OCI-LY7 (cell line): ENCODE data around the gene GPX7. TPM values are rescaled to one million over a fixed set of nuclear protein-coding genes. Genes with fewer than 3 reads are reported as not detected.

ENCODE experiments used
- BruUV-seq: library from RNA; stranded (reverse); fragments of 400-500 nt; replicated peaks from 2 replicates; lab custom pipeline; 2021; lab: Mats Ljungman, UMichigan
- CTCF ChIA-PET: fragments of 300-600 bp; sonication (Branson Sonifier 250); formaldehyde crosslinking; loops from one replicate; lab custom pipeline; 2022; ENCODE audit warnings: antibody characterized with exemption; ENCODE audit not compliant: unreplicated experiment; lab: Charles Lee
- POLR2A ChIA-PET: fragments of 300-600 bp; sonication (Branson Sonifier 250); formaldehyde crosslinking; loops from one replicate; lab custom pipeline; 2022; ENCODE audit warnings: antibody characterized with exemption; lab: Charles Lee
- DNase-seq: peaks from one replicate; pipeline ENCODE4 v3.0.0-alpha.2; 2015; ENCODE audit warnings: low spot score
- H2AFZ ChIP-seq: fragments of 200-600 bp; sonication (generic), shearing (Covaris generic); 2 replicates; pipeline ENCODE4 v1.6.1; 2014; ENCODE audit warnings: mild to moderate bottlenecking, antibody characterized with exemption, low read length, moderate library complexity
- H3K27ac ChIP-seq: fragments of 200-600 bp; sonication (generic); 2 replicates; pipeline ENCODE4 v1.5.1; 2014; ENCODE audit warnings: mixed run types, low read depth, mild to moderate bottlenecking, moderate library complexity, low read length, inconsistent platforms; ENCODE audit not compliant: poor library complexity, severe bottlenecking
- H3K36me3 ChIP-seq: fragments of 200-600 bp; sonication (generic); 2 replicates; pipeline ENCODE4 v1.6.1; 2014; ENCODE audit warnings: mild to moderate bottlenecking, antibody characterized with exemption, low read length, moderate library complexity, mixed read lengths; ENCODE audit not compliant: insufficient read depth
- H3K4me1 ChIP-seq: fragments of 200-600 bp; sonication (generic); 2 replicates; pipeline ENCODE4 v1.5.1; 2014; ENCODE audit warnings: mild to moderate bottlenecking, low read length; ENCODE audit not compliant: insufficient read depth, poor library complexity, severe bottlenecking
- H3K4me2 ChIP-seq: fragments of 200-600 bp; sonication (generic); 2 replicates; pipeline ENCODE4 v1.6.1; 2014; ENCODE audit warnings: mild to moderate bottlenecking, low read length
- H3K4me3 ChIP-seq: fragments of 200-600 bp; sonication (generic); 2 replicates; pipeline ENCODE4 v1.5.1; 2014; ENCODE audit warnings: mild to moderate bottlenecking, low read depth, low read length; ENCODE audit not compliant: poor library complexity, severe bottlenecking
- H3K79me2 ChIP-seq: fragments of 200-600 bp; sonication (generic); 2 replicates; pipeline ENCODE4 v1.6.1; 2016; ENCODE audit warnings: low read depth, mild to moderate bottlenecking, low read length, moderate library complexity, mixed read lengths; ENCODE audit not compliant: insufficient read depth
- H3K9me2 ChIP-seq: fragments of 200-600 bp; sonication (generic); 2 replicates; pipeline ENCODE4 v1.6.1; 2016; ENCODE audit warnings: mild to moderate bottlenecking, low read length, mixed read lengths; ENCODE audit not compliant: insufficient read depth
- H3K9me3 ChIP-seq: fragments of 200-600 bp; sonication (generic); 2 replicates; pipeline ENCODE4 v1.6.1; 2014; ENCODE audit warnings: mild to moderate bottlenecking, mixed run types, low read length, mixed read lengths
- H4K20me1 ChIP-seq: fragments of 200-600 bp; sonication (generic); 2 replicates; pipeline ENCODE4 v1.6.1; 2014; ENCODE audit warnings: mild to moderate bottlenecking, antibody characterized with exemption, low read length, moderate library complexity, mixed read lengths; ENCODE audit not compliant: insufficient read depth
- EZH2phosphoT487 ChIP-seq: fragments of 200-600 bp; sonication (generic); IDR thresholded peaks from 2 replicates; pipeline ENCODE4 v1.6.1; 2018; ENCODE audit warnings: low read depth, borderline replicate concordance, mild to moderate bottlenecking, mixed run types, antibody characterized with exemption, low read length, moderate library complexity, mixed read lengths
- intact Hi-C: fragments of 100-400 bp; cut with micrococcal nuclease; formaldehyde crosslinking; loops from one replicate; pipeline ENCODE4 v1.10.0; 2022; ENCODE audit not compliant: unreplicated experiment
- total RNA-seq, 2 experiments: library from RNA; depleted of rRNA in 1 of 2; stranded (reverse); fragments of >200 nt in 1 of 2; shearing (Covaris generic) in 1 of 2; gene quantifications; 2 replicates each; pipeline ENCODE4 v1.2.3, GENCODE V29; 2014 to 2022
- TF ChIP-seq, protein P1 (sequence below): fragments of 200-600 bp; sonication (generic); conservative IDR thresholded peaks from 2 replicates; pipeline ENCODE4 v1.5.1; 2014; ENCODE audit warnings: mild to moderate bottlenecking, antibody characterized with exemption, low read length, moderate library complexity, mixed read lengths

GPX7 gene
- total RNA-seq, 2 experiments from 2014 or later: not detected

GRCh38 chr1:52632732-52633290 lies 30.6 kb downstream of the GPX7 start, which contains the start of gene SHISAL2A:
Gene SHISAL2A, plus strand, starts transcription at chr1:52633168. Its CDS starts 326 bp downstream, at chr1:52633494.
- intact Hi-C loops: no loop called here
- peaks cover 6% of the 10 kb centered on the region; the same call in 1 of the 2 replicates for H3K36me3 ChIP-seq
- BruUV-seq: no TSS peak
- H3K4me2 ChIP-seq: peak within 1 kb of the TSS; percentile 52; the same call in 1 of the 2 replicates
- ChIA-PET POLR2A (interaction anchor here (0.6 to 1.1 kb wide), 4 partner anchors 75 to 166 kb away, joined by 3 to 4 read pairs (median 3); partner anchors contain the start of gene TUT4), CTCF (no interaction called here)
- H3K27ac ChIP-seq: no peak within 1 kb of the TSS
- H3K4me1 ChIP-seq: peaks cover 61% of the 10 kb centered on the region
- no peaks in the 10 kb centered on the region for H3K9me2 ChIP-seq
- H2AFZ ChIP-seq: peak within 1 kb of the TSS; percentile 55; the same call in 1 of the 2 replicates
- DNase-seq: no peak
- no peak for TF ChIP-seq EZH2phosphoT487
- TF ChIP-seq, protein P1, sequence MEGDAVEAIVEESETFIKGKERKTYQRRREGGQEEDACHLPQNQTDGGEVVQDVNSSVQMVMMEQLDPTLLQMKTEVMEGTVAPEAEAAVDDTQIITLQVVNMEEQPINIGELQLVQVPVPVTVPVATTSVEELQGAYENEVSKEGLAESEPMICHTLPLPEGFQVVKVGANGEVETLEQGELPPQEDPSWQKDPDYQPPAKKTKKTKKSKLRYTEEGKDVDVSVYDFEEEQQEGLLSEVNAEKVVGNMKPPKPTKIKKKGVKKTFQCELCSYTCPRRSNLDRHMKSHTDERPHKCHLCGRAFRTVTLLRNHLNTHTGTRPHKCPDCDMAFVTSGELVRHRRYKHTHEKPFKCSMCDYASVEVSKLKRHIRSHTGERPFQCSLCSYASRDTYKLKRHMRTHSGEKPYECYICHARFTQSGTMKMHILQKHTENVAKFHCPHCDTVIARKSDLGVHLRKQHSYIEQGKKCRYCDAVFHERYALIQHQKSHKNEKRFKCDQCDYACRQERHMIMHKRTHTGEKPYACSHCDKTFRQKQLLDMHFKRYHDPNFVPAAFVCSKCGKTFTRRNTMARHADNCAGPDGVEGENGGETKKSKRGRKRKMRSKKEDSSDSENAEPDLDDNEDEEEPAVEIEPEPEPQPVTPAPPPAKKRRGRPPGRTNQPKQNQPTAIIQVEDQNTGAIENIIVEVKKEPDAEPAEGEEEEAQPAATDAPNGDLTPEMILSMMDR: no peak
- peak within 1 kb of the TSS; percentile 26 for H3K4me3 ChIP-seq
- no peaks in the 10 kb centered on the region for H3K79me2 ChIP-seq
- peaks cover 14% of the 10 kb centered on the region for H3K9me3 ChIP-seq
- no peaks in the 10 kb centered on the region for H4K20me1 ChIP-seq

DNA sequence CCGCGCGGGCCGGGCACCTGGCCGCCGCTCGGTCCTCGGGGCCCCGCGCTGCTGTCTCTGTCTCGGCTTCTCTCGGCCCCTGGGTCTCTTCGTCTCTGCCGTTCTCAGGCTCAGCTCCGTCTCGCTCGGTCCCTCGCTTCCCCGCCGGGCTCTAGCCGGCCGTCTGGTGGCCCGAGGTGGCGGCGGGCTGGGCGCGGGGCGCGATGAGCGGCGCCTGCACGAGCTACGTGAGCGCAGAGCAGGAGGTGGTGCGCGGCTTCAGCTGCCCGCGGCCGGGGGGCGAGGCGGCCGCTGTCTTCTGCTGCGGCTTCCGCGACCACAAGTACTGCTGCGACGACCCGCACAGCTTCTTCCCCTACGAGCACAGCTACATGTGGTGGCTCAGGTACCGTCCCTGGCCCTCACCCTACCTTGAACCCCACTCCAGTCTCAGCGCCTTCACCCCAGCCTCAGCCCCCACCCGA lies 31.2 kb downstream of the GPX7 start:
- intact Hi-C loops: no loop called here
- Histone ChIP-seq H3K79me2 (no peaks in the 10 kb centered on the region), H3K36me3 (peaks cover 6% of the 10 kb centered on the region; the same call in 1 of the 2 replicates), H3K4me3 (peak overlapping the region; percentile 26), H3K9me2 (no peaks in the 10 kb centered on the region), H3K9me3 (peaks cover 14% of the 10 kb centered on the region), H3K27ac (no peak overlapping the region), H4K20me1 (no peaks in the 10 kb centered on the region), H3K4me2 (peak overlapping the region; percentile 52; the same call in 1 of the 2 replicates), H2AFZ (peak overlapping the region; percentile 55; the same call in 1 of the 2 replicates), H3K4me1 (peaks cover 66% of the 10 kb centered on the region)
- BruUV-seq: no TSS peak
- ChIA-PET POLR2A (interaction anchor here (1.1 kb wide), 1 partner anchor 79 kb away, joined by 4 read pairs; no protein-coding TSS in a partner anchor), CTCF (no interaction called here)
- DNase-seq: no peak
- TF ChIP-seq, protein P1: no peak
- no peak for TF ChIP-seq EZH2phosphoT487

- H3K9me2 ChIP-seq: no peaks in the 10 kb centered on the region
- TF ChIP-seq, protein P1: no peak
- TF ChIP-seq EZH2phosphoT487: no peak
- no TSS peak for BruUV-seq
- no peak overlapping the region for H2AFZ ChIP-seq
- H4K20me1 ChIP-seq: no peaks in the 10 kb centered on the region
- intact Hi-C loops: no loop called here
- H3K4me1 ChIP-seq: peaks cover 73% of the 10 kb centered on the region
- no peak overlapping the region for H3K4me3 ChIP-seq
- POLR2A ChIA-PET: interaction anchor here (0.7 kb wide), 1 partner anchor 81 kb away, joined by 4 read pairs; the partner anchor contains the start of gene TUT4
- peaks cover 6% of the 10 kb centered on the region; the same call in 1 of the 2 replicates for H3K36me3 ChIP-seq
- CTCF ChIA-PET: no interaction called here
- peak overlapping the region; percentile 52; the same call in 1 of the 2 replicates for H3K4me2 ChIP-seq
- no peak overlapping the region for H3K27ac ChIP-seq
- H3K79me2 ChIP-seq: no peaks in the 10 kb centered on the region
- peaks cover 14% of the 10 kb centered on the region for H3K9me3 ChIP-seq
- DNase-seq: no peak
Observed at GRCh38 chr1:52634111-52634510, 31.9 kb downstream of the GPX7 start.
